Mucosa of stomach (tissue), 1 donor: ENCODE results near the gene KANK2.

Experiments
- H3K27me3 ChIP-seq: one replicate; pipeline ENCODE4 v1.7.0; 2013; ENCODE audit warnings: mild to moderate bottlenecking, low read length; ENCODE audit not compliant: control insufficient read depth, insufficient read depth
- H3K36me3 ChIP-seq: one replicate; pipeline ENCODE4 v1.7.0; 2013; ENCODE audit warnings: low read length; ENCODE audit not compliant: control insufficient read depth, insufficient read depth
- H3K4me1 ChIP-seq: one replicate; pipeline ENCODE4 v1.7.0; 2013; ENCODE audit warnings: mild to moderate bottlenecking, low read length; ENCODE audit not compliant: control insufficient read depth, insufficient read depth
- H3K4me3 ChIP-seq: one replicate; pipeline ENCODE4 v1.7.0; 2013; ENCODE audit warnings: low read length
- H3K9ac ChIP-seq: one replicate; pipeline ENCODE4 v1.7.0; 2013; ENCODE audit warnings: mild to moderate bottlenecking, low read length, moderate library complexity
- H3K9me3 ChIP-seq: one replicate; pipeline ENCODE4 v1.7.0; 2013; ENCODE audit warnings: mild to moderate bottlenecking, low read length, moderate library complexity; ENCODE audit not compliant: control insufficient read depth
- donor health status: Pancreatic carcinoma.

KANK2 gene

DNA sequence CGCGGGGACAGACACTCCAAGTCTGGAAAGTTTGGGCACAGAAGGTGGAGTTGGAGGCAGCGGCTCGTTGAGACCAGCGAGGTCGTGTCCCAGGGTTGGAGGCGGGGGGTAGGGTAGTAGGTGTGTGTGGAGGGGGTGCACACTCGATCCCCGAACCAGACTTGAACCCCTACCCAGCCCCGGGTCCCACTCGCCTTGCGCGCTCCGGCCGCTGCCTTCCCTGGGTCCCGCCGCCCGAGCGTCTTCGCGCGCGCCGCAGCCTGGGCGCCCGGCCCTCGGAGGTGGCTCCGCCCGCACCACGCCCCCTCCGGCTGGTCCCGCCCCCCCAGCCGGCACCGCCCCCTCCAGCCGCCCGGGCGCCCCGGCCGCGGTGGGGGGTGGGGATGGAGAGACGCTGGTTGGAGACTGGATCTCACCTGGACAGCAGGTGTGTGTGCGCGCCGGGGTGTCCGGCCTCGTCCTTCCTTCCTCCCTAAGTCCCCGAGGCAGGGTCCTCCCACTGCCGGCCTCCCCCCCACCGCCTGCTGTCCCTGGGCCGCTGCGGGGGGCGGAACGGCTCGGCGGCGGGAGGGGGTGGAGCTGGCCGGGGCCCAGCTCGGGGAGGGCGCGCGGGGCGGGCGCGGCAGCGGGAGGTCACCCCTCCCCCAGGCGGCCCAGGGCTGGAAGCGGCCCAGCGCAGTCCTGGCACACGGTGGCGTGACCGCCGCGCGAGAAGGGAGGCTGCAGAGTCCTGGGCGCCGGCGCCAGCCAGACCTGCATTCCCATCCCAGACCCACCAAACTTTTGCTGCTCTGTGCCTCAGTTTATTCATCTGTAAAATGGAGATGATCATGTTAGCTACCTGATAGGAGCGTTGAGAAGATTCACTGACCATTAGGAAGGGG lies at the start of gene KANK2:
KANK2 (minus strand) TSS at position 255 of the 884 bp plus-strand sequence. CDS start 3,034 bp downstream, outside the sequence.
- Histone ChIP-seq H3K9ac (peak within 1 kb of the TSS; percentile 87), H3K27me3 (no peaks in the 10 kb centered on the region), H3K9me3 (no peaks in the 10 kb centered on the region), H3K36me3 (no peaks in the 10 kb centered on the region), H3K4me1 (peaks cover 28% of the 10 kb centered on the region), H3K4me3 (peak within 1 kb of the TSS; percentile 28)

DNA sequence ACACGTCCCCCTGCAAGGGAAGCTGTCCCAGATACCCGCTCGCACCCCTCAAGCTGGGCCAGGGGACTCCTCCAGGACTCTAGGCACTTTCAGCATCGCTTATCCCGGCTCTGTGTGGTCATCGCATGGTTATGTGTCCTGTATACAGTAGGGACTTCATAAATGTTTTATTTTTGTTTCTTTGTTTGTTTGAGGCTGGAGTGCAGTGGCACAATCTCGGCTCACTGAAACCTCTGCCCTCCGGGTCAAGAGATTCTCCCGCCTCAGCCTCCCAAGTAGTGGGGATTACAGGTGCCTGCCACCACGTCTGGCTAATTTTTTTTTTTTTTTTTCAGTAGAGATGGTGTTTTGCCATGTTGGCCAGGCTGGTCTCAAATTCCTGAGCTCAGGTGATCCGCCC lies 49.6 kb upstream of the KANK2 start:
- H3K9me3 ChIP-seq = no peaks in the 10 kb centered on the region
- H3K9ac ChIP-seq = no peak overlapping the region
- no peaks in the 10 kb centered on the region for H3K36me3 ChIP-seq
- H3K27me3 ChIP-seq = no peaks in the 10 kb centered on the region
- peaks cover 5% of the 10 kb centered on the region for H3K4me1 ChIP-seq
- no peak overlapping the region for H3K4me3 ChIP-seq

DNA sequence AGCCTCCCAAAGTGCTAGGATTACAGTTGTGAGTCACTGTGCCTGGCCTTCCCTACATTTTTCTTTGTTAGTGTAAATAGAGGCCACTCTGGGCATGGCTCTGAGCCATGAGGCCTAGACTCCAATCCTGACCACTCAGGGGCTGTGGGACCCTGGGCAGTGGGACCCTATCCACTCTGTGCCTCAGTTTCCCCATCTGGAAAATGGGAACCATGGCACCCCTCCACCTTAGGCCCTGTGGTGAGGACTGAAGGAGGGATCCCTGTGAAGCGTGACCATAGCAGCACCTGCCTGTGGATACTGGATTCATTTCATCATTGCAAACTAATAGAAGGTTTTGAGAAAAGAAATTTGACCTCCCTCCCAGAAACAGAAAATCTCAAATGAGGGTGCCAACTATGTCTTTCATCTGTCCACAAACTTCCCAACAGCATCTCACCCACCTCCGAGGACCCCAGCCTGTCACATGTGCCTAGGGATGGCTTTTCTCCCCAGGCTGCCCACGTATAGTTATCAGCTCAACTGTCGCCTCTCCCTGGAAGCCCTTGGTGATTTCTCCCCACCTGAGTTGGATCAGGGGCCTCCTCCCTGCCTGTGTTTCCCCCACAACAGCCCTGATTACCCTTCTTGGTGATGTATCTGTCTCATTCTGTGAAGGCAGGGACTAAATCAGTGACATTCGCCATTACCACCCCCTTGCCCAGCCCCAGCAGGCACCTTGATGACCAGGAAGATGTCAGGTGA lies 47.7 kb upstream of the KANK2 start:
- Histone ChIP-seq H3K27me3 (no peaks in the 10 kb centered on the region), H3K4me1 (peaks cover 5% of the 10 kb centered on the region), H3K9me3 (no peaks in the 10 kb centered on the region), H3K9ac (no peak overlapping the region), H3K4me3 (no peak overlapping the region), H3K36me3 (no peaks in the 10 kb centered on the region)

DNA sequence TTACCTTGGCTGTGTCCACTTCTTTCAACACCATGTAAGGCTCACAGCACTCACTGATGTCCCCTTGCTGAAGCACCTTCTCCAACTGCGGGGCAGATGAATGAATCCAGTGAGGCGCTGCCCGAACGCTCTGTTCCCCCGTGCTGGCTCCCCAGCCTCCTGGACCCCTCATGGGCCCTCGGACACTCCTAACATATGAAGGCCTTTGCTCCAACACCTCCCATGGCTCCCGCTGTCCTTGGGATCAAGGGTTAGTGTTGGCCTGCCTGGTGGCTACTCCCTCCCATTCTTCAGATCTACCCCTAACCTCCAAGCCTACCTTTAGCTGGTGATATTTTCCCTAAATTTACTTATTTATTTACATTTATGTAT lies 46.4 kb upstream of the KANK2 start:
- no peaks in the 10 kb centered on the region for H3K36me3 ChIP-seq
- H3K9me3 ChIP-seq = no peaks in the 10 kb centered on the region
- H3K4me1 ChIP-seq = peaks cover 5% of the 10 kb centered on the region
- no peak overlapping the region for H3K4me3 ChIP-seq
- no peaks in the 10 kb centered on the region for H3K27me3 ChIP-seq
- no peak overlapping the region for H3K9ac ChIP-seq

DNA sequence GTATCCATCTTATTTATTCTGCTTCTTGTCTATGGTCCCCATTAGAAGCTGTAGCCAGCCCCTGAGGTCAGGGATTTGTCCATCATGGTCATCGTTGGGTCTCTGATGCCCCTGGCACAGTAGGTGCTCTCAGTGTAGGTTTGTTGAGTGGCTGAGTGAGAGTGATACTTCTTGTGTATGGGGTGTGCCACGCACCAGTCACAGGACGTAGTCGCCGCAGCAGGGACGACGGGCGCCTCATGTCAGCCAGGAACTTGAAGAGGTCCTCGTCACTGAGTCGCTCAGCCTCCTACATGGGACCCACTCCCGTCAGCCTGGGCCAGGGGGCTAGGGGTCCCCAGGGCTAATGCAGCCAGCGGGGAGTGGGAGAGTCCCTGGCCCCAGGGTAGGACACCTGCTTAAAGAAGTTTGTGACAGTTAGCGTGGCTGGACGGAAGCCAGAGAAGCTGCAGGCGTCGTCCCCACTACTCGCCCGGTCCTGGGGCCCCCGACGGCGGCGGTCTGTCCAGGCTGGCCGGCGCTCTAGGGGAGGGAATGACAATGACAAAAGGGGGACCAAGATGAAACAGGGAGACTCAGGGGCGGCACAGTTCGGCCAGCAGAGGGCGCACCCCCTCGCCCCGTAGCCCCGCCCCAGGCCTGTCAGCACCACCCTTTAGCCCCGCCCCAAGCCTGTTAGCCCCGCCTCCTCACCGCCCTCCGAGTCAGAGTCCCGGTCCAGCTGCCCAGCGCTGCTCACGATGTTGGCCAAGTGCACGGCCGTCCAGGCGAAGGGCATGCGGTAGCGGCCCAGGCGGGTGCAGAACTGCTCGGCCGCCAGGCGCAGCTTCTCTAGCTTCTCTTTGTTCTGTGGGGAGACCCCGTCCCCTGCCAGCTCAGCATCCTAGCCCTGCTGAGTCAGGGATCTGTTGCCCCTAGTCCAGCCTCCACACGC lies 45.8 kb upstream of the KANK2 start:
- Histone ChIP-seq H3K4me3 (no peak overlapping the region), H3K36me3 (no peaks in the 10 kb centered on the region), H3K9me3 (no peaks in the 10 kb centered on the region), H3K4me1 (peaks cover 5% of the 10 kb centered on the region), H3K9ac (no peak overlapping the region), H3K27me3 (no peaks in the 10 kb centered on the region)

DNA sequence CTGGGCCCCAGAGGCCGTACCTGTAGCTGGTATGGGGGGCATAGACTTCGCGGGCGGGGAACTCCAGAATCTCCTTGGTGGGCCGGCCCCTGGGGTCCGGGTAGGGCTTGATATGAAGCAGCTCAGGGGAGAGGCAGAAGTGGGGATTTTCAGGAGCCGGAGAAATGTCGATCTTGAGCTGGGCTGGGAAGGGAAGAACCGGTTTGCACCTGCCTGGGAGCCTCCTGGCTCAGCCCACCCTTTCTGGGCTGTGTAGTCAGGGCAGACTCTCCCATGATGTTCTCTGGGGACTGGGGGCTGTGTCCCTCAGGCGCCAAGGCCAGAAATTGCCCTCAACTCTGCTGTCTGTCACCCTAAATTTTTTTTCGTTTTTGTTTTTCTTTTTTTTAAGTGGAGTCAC lies 44.7 kb upstream of the KANK2 start:
- no peaks in the 10 kb centered on the region for H3K27me3 ChIP-seq
- no peak overlapping the region for H3K4me3 ChIP-seq
- H3K36me3 ChIP-seq = no peaks in the 10 kb centered on the region
- H3K9ac ChIP-seq = no peak overlapping the region
- H3K9me3 ChIP-seq = no peaks in the 10 kb centered on the region
- peaks cover 5% of the 10 kb centered on the region for H3K4me1 ChIP-seq

DNA sequence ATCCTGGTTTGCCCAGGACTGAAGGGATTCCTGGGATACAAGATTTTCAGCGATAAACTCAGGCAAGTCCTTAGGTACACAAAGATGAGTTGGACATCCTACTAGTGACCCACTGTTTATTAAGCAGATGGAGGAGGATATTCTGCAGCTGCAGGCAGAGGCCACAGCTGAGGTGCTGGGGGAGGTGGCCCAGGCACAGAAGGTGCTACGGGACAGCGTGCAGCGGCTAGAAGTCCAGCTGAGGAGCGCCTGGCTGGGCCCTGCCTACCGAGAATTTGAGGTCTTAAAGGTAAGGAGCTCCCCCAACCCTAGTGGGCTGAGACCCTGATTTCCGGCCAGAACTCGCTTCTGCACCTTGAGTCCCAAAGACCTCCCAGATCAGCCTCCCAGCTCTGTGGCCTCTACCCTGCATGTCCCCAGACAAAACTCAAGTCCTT lies 42.7 kb upstream of the KANK2 start:
- Histone ChIP-seq H3K9ac (no peak overlapping the region), H3K27me3 (no peaks in the 10 kb centered on the region), H3K4me3 (no peak overlapping the region), H3K36me3 (no peaks in the 10 kb centered on the region), H3K4me1 (peaks cover 9% of the 10 kb centered on the region), H3K9me3 (no peaks in the 10 kb centered on the region)

DNA sequence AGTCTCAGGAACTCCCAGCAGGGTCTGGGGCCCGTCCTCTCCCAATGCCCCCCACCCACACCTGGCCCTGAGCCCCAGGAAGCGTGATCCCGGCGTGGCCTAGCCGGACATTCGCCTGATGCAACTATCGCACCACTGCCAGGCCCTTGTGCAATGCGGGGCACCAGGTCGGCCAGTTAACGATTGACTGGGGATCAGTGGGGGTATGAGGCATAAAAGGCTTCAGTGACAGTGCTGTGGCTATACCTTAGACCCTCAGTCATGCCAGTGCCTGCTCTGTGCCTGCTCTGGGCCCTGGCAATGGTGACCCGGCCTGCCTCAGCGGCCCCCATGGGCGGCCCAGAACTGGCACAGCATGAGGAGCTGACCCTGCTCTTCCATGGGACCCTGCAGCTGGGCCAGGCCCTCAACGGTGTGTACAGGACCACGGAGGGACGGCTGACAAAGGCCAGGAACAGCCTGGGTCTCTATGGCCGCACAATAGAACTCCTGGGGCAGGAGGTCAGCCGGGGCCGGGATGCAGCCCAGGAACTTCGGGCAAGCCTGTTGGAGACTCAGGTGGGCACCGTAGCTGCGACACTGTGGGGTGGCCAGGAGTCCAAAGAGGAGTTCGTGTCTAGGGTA lies 42.1 kb upstream of the KANK2 start, which contains the start of gene ANGPTL8:
ANGPTL8 (plus strand) TSS at position 243 of the 624 bp plus-strand sequence; CDS start at position 262, 19 bp downstream.
- H3K27me3 ChIP-seq = no peaks in the 10 kb centered on the region
- no peak within 1 kb of the TSS for H3K9ac ChIP-seq
- H3K36me3 ChIP-seq = no peaks in the 10 kb centered on the region
- no peak within 1 kb of the TSS for H3K4me3 ChIP-seq
- H3K4me1 ChIP-seq = peaks cover 9% of the 10 kb centered on the region
- H3K9me3 ChIP-seq = no peaks in the 10 kb centered on the region

DNA sequence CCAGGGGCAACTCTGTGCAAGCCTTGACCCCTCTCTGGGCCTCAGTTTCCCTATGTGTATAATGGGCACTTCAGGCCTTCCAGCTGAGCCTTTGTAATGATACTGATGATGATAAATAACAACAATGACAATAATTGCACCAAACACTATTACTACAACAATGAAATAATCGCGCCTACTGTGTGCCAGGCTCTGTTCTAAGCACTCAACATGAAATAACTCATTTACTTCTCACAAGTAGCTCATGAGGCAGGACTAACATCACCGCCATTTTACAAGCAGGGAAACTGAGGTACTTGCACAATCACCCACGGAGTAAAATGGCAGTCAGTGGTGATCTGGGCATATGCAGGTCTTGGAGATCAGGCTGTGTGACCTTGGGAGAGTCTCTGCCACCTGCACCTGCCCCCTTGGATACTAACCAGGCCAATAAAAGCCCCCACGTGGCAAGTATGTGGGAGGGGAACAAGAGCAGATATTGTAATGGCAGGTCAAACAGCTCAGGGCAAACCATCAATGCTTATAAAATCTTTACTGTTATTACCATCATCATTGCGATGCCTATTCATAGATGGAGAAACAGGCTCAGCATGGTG lies 41.5 kb upstream of the KANK2 start:
- H3K4me3 ChIP-seq = no peak overlapping the region
- H3K9ac ChIP-seq = no peak overlapping the region
- no peaks in the 10 kb centered on the region for H3K27me3 ChIP-seq
- H3K9me3 ChIP-seq = no peaks in the 10 kb centered on the region
- peaks cover 9% of the 10 kb centered on the region for H3K4me1 ChIP-seq
- no peaks in the 10 kb centered on the region for H3K36me3 ChIP-seq

DNA sequence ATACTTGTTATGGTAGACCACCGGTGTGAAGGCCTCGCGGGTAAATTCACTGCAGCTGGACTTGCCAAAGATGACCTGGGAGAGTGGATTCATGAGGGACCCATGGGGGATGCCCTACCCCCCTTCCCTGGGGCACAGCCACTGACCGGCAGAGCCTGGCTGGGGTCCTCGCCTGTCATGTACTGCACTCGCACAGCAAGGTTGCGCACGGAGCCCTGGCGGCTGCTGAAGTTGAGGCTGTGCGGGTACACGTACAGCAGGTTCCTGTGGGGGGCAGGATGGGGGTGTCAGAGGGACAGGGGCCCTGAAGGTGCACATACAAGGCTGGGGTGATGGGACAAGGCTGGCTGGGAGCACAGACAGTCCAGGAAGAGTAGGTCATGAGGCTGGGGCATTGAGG lies 40.7 kb upstream of the KANK2 start:
- Histone ChIP-seq H3K9ac (no peak overlapping the region), H3K9me3 (no peaks in the 10 kb centered on the region), H3K4me1 (peaks cover 4% of the 10 kb centered on the region), H3K4me3 (no peak overlapping the region), H3K36me3 (no peaks in the 10 kb centered on the region), H3K27me3 (no peaks in the 10 kb centered on the region)

DNA sequence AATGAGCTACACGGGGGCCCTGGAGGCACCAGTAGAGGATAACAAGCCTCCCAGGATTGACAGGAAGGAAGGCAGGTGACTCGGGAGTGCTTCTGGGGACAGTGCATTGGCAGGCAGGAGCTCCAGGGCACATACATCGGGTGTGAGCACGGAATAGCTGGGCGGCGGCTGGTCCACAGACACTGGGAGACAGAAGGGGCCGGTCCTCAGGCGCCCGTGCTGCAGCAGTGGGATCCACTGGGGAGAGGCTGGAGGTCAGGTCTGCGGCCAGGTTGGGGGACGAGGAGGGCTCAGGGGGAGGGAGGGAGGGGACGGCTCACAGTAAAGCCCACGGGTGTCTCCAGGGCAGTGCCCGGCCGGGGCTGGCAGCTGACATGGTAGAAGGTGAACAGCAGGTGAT lies 40.0 kb upstream of the KANK2 start:
- Histone ChIP-seq H3K9ac (no peak overlapping the region), H3K9me3 (no peaks in the 10 kb centered on the region), H3K4me3 (no peak overlapping the region), H3K36me3 (no peaks in the 10 kb centered on the region), H3K27me3 (no peaks in the 10 kb centered on the region), H3K4me1 (peaks cover 4% of the 10 kb centered on the region)
